GM19240 (cell line): ENCODE measurements around the gene HABP2.

Experiments used
- DNase-seq: peaks from one replicate; pipeline ENCODE4 v3.0.0; 2011; ENCODE audit warnings: low spot score; ENCODE audit not compliant: insufficient read length

HABP2 gene

DNA sequence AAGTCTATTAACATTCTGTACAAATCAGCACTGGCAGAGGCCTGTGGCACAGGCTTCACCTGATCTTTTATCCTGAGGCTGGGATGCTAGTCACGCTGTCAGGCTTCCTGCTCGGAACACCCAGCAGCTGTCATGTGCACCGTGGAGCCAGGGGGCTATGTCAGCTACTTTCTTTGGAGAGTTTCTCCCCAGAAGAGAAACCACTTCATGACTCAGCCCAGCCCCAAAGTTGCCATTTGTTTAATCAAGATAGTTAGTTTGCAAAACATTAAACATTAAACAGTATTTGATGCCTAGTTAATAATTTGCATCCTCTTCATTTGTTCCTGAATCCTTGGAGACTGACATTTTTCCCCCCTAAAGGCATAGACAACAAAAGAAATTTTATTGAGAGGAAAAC, at the start of gene HABP2:
HABP2 (plus strand) TSS at position 353 of the 400 bp plus-strand sequence. CDS start 69 bp downstream, outside the sequence.
- no peak for DNase-seq

GRCh38 chr10:113503930-113504329, 48.9 kb upstream of the HABP2 start:
- DNase-seq = no peak

GRCh38 chr10:113504423-113504822, 48.4 kb upstream of the HABP2 start:
- no peak for DNase-seq

GRCh38 chr10:113506476-113506875, 46.4 kb upstream of the HABP2 start:
- no peak for DNase-seq

DNA sequence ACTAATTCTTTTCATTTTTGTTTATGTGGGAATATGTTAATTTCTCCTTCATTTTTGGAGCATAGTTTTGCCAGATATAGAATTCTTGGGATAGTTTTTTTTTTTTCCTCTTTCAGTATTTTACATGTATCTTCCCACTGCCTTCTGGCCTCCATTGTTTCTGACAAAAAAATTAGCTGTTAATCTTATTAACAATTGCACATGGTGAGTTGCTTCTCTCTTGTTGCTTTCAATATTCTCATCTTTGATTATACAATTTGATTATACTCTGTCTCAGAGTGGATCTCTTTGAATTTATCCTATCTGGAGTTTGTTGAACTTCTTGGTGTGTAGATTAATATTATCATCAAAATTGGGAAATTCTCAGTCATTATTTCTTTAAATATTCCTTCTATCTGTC, 41.4 kb upstream of the HABP2 start:
- no peak for DNase-seq

DNA sequence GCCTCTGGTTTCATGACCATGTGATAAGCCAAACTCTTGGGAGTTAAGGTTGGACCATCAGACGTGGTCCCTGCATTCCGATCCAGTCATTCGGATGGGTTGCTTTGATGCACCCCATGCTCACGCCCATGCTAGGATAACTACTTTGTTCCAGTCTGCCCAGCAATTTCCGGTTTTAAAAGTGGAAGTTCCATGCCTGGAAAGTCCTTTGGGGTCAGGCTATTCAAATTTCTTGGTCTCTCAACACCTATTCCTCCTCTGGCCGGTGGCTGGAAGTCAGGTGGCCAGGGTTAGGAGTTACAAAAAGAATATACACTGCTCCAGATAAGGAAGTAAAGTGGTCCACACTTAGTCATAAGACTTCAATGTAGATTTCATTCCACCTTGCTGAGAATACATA, 37.7 kb upstream of the HABP2 start:
- no peak for DNase-seq

DNA sequence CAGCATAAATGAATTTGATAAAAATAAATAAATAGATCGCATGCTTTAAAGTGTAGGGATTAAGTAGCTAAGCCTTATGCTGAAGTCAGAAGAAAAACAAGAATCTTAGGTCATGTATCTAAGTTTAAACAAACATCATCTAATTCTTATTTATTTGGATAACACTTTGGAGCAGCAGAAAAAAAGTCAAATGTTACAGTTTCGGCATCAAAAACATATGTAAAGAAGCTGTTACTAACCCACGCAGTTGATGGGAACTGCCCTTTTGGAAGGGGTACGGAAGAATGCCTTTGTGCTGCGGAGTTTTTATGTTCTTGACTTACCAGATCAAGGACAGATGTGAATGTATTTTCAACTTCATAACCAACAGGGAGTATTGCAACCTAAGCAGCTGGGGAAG, 37.3 kb upstream of the HABP2 start:
- no peak for DNase-seq

DNA sequence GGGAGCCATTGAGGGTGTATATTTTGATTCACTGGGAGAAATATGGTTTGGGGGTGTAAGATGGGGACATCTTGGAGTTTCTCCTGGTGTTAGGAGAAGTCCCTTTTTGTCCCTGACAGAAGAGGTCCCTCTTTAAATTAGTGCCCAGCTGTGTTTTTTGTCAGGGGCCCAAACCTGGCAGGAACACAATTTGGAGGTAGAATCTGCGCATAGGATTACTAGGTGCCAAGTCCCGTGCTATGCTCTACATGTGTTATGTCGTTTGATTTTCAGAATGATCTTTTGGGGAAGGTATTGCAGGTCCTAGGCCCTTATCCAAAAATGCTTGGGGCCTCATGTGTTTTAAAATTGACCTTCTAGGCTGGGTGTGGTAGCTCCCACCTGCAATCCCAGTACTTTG, 36.8 kb upstream of the HABP2 start:
- DNase-seq = no peak

DNA sequence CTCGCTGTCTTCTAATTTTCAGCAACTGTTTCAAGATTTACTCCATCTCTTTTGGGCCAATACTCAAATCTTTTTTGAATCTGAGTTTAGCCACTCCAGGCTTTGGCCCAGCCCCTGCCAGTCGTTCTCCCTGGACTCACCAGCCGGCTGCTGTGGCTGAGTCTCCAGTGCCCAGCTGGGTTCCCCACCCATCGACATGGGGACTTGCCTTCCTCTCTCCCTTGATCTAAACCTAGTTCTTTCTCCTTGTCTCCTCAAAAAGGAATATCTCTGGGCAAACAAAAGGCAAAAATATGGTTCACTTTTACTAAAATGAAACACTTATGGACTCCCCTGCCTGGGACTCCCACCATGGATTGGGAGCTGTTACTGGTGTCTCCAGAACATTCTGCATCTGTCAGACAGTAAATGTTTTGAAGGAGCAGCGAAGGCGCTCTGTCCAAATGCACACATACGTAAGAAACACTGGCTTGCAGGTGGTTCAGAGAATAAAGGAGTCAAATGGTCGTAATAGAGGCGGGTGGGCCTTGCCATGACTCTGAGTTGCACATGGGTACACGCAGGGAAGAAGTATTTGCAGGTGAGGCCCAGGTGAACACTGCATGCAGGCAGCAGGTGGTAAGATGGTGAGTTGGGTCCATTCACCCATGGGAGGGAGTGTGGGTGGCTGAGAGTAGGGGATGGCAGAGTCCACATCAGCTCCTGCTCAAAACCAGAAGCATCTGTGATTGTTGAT, 35.5 kb upstream of the HABP2 start:
- no peak for DNase-seq

GRCh38 chr10:113517901-113518260, 35.0 kb upstream of the HABP2 start:
- DNase-seq = no peak

DNA sequence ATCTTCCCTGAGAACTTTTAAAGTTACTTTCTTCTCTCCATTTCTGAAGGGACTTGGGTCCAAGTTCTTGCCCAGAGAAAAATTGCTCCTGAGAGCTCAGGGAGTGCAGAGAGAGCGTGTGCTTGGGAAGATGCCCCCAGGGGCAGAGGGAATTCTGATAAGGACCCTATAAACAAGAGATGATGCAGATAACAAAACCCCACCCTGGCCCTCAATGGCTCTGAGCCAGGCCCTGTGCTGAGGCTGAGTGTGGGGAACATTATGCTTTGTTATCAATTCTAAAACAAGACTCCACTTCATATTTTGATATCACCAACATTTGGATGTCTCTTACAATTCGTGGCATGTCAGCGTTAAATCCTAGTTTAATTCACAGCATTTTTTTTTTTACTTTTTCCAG, 34.4 kb upstream of the HABP2 start:
- no peak for DNase-seq

GRCh38 chr10:113518816-113519591, 33.8 kb upstream of the HABP2 start:
- DNase-seq = no peak

DNA sequence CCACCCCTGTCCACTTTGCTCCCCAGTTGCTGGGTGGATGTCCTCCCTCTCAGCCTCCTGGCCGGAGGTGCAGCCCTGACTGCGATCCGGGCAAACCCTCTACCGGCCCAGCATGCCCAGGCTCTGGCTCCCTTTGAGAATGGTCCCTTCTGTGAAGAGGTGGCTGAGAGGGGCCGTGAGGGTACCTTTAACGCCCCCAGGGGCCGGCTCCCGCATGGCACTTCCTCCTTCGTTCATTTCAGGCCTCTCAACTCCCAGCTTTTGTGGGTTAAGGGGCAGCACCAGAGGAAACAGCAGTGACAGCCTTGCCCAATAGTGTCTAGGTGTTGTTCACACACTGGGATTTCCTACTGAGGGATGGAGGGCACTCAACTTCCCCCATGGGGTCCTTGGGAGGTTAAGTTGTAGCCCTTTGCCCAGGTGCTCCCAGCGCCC, 33.2 kb upstream of the HABP2 start:
- DNase-seq = no peak

DNA sequence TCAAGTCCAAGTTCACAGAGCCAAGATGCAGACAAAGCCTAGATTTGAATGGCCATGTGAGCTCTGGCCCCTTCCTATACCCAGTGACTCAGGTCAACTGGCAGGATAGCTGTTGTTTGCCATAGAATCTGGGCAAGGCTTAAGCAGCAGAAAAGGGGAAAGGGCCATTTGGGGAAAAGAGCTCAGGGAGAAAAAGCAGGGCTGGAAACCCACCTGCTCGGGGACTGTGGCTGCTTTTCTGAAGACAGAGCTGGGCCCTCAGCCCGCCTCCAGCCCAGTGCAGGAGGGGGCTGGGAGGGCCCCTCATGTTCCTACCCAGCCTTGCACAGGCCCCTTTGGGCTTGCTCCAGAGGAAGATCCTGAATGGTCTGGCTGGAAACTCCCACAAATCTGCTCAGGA, 32.6 kb upstream of the HABP2 start:
- no peak for DNase-seq

DNA sequence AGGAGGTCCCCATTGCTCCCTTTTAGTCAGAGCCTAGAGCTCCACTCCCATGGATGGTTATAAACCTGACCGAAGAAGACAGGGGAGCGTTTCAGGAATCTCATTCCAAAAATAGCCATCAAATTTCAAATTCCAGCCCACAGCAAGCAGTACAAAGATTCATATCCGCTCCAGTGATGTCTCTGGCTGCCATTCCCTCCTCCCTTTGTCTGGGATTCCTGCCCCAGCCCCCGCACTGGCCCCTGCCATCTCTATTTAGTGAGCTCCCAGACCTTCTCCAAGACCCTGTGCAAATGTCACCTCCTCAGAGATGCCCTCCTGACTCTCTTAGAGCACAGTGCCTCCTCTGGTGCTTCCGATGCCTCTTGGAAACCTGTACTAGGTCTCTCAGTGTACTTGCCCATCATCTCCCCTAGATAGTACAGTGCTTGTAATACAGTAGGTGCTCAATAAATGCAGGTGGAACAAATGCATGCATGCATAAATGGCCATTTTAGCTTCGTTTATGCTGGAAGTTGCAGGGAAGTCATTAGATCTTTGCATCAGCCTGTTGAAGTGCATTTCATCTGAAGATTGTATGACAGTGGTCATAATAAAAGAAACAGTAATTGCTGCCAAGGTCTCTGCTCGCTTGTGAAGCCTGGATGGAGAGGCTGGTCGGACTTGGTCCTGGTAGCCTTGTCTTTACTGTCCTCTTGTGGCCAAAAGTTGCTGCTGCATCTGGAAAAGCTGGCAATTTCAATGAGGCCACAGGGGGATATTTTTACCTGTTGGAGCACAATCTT, 32.0 kb upstream of the HABP2 start:
- peak; percentile 36 for DNase-seq

- DNase-seq = no peak
Measured at GRCh38 chr10:113521475-113521795, 31.4 kb upstream of the HABP2 start.

DNA sequence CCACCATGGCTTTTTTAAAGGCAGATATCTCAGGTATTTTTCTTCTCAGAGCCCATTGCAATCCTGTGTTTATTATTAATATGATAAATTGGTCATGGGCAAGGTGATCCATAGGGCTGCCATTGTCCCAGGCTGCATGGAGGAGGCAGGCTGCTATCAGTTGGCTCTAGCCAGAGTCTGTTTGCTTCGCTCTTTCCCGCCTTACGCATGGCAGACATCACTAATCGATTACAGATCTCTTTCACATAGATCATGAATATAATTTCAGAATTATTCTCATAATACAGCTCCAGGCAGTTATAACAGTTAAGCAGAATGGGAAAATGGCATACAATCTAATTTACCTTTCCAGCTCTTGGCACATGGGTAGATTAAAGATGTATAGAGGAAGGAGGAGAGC, 30.4 kb upstream of the HABP2 start:
- DNase-seq = no peak

DNA sequence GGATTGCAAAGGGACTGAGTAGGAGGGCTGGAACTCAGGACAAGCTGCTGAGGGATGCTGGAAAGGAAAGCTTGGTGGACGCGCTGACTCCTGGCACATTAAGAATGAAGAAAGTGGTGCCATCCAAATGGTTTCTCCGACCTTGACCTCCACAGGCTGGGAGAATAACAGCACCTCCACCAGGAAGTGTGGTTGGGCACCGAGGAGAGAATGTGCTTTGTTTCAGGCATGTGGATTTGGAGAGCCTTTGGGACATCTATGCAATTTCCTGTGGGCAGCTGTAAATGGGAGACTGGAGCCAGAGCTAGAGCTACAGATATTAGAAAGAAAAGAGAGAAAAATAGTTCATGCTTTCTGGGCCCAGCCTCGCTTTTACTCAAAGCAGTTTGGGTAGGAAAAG, 29.8 kb upstream of the HABP2 start:
- DNase-seq = no peak

- DNase-seq = no peak
Measured at GRCh38 chr10:113523628-113524027, 29.2 kb upstream of the HABP2 start.

GRCh38 chr10:113524120-113524519, 28.7 kb upstream of the HABP2 start:
- DNase-seq = no peak

GRCh38 chr10:113524539-113525490, 28.0 kb upstream of the HABP2 start:
- DNase-seq = no peak
